ENCODE measurements around the gene UHRF2. TPM values are rescaled to one million over a fixed set of nuclear protein-coding genes. Genes with fewer than 3 reads are reported as not detected.

UHRF2 gene
- total and polyA plus RNA-seq, 2 of the 4 experiments (the other 2 are of a cell fraction), result 27.6 to 37.3 TPM

- H2BK120ac ChIP-seq (ENCODE audit: low read depth, low read length), result no peak overlapping the region
- H2AK9ac ChIP-seq (replicated peaks; ENCODE audit: low read depth, low read length, poor library complexity), result no peak overlapping the region
- 0 out of 2 replicates have a peak, but pooled peaks cover 6% of the 10 kb centered on the region for H3K9me1 ChIP-seq (ENCODE audit: insufficient read depth, low read length)
- H2BK5ac ChIP-seq (ENCODE audit: low read depth, low read length, poor library complexity, severe bottlenecking), result no peak overlapping the region
- no peak overlapping the region for H3K4ac ChIP-seq (ENCODE audit: low read depth, low read length)
- ChIA-PET CTCF (no interaction called here), POLR2A (ENCODE audit: unreplicated experiment) (no interaction called here)
- H3K14ac ChIP-seq (replicated peaks; ENCODE audit: low read depth, low read length), result no peak overlapping the region
- 0 out of 2 replicates have a peak, but pooled peaks cover 2% of the 10 kb centered on the region for H3K36me3 ChIP-seq (ENCODE audit: control insufficient read depth, insufficient read depth, low read length)
- intact Hi-C loops (cut with micrococcal nuclease), result no loop called here
- ATAC-seq (ENCODE audit: low read depth) (no peak), DNase-seq (no peak)
- H3K9me3 ChIP-seq (ENCODE audit: control insufficient read depth, insufficient read depth, low read length), result no peaks in the 10 kb centered on the region; the same call in 1 of the 2 replicates
- H4K20me1 ChIP-seq (ENCODE audit: insufficient read depth, low read length), result peaks cover 34% of the 10 kb centered on the region
- 83% methylated on average over 1 of the region's 5 CpGs; no CpG with 5 or more reads in 1 of the 2 experiments for WGBS, 2 experiments (ENCODE audit: extremely low coverage in 2 of 2, insufficient read length in 1 of 2)
- no peak overlapping the region for H3K4me2 ChIP-seq (ENCODE audit: low read depth, low read length)
- H3K27ac ChIP-seq (ENCODE audit: insufficient read depth, low read length), result no peak overlapping the region
- H3K23ac ChIP-seq (ENCODE audit: low read depth, low read length), result no peak overlapping the region
- no peaks in the 10 kb centered on the region for H3K27me3 ChIP-seq (ENCODE audit: control insufficient read depth, insufficient read depth, low read length)
- H2BK20ac ChIP-seq (ENCODE audit: low read depth, low read length), result no peak overlapping the region
- no peak overlapping the region for H2AFZ ChIP-seq (replicated peaks; ENCODE audit: low read length, poor library complexity)
- H4K5ac ChIP-seq (ENCODE audit: low read depth, low read length), result no peak overlapping the region
- peaks cover 24 to 52% of the 10 kb centered on the region in 2 experiments for H3K79me1 ChIP-seq (ENCODE audit: low read depth in 1 of 2, low read length in 2 of 2)
- H3K56ac ChIP-seq (ENCODE audit: extremely low read depth, insufficient read depth, low read length), result no peak overlapping the region
- H4K8ac ChIP-seq (ENCODE audit: low read depth in 2 of 2, low read length in 2 of 2), result no peak overlapping the region
- no peak overlapping the region for H4K91ac ChIP-seq (ENCODE audit: insufficient read depth, low read depth, low read length)
- dilution Hi-C loops (cut with HindIII; ENCODE audit: low sequenced_read_pairs, unreplicated experiment), result no loop called here
- in situ Hi-C loops (cut with MboI; ENCODE audit: low sequenced_read_pairs), result no loop called here
- no peak overlapping the region for H3K4me3 ChIP-seq (ENCODE audit: insufficient read depth, low read depth, low read length)
- H3K4me1 ChIP-seq (ENCODE audit: control insufficient read depth, insufficient read depth, low read length), result no peaks in the 10 kb centered on the region
- no peak overlapping the region for H3K18ac ChIP-seq (ENCODE audit: low read depth, low read length)
- H3K9ac ChIP-seq (ENCODE audit: low read depth, low read length), result no peak overlapping the region
- no peak overlapping the region for H2BK15ac ChIP-seq (ENCODE audit: low read depth, low read length)
- H2AK5ac ChIP-seq (ENCODE audit: low read depth, low read length), result no peak overlapping the region
- BruUV-seq (replicated peaks), result no TSS peak
- no peak for TF ChIP-seq RFX5 (IDR thresholded peaks at IDR 0.05; ENCODE audit: low read depth, low read length)
- no peak for TF ChIP-seq CHD1 (IDR thresholded peaks at IDR 0.05; ENCODE audit: low read depth, low read length)
- TF ChIP-seq CTCF (conservative IDR thresholded peaks at IDR 0.05; ENCODE audit: low read depth, low read length), result no peak
- TF ChIP-seq CEBPB (IDR thresholded peaks at IDR 0.05; ENCODE audit: low read depth, low read length), result no peak
- TF ChIP-seq SMC3 (IDR thresholded peaks at IDR 0.05; ENCODE audit: low read depth, low read length), result no peak
- TF ChIP-seq BHLHE40 (IDR thresholded peaks at IDR 0.05; ENCODE audit: low read depth, low read length), result no peak
- no peak for TF ChIP-seq POLR2A (IDR thresholded peaks at IDR 0.05; ENCODE audit: low read depth, low read length)
- no peak for TF ChIP-seq ELK1 (IDR thresholded peaks at IDR 0.05; ENCODE audit: borderline replicate concordance, low read depth, low read length)
- TF ChIP-seq MAFK (IDR thresholded peaks at IDR 0.05; ENCODE audit: low read depth, low read length), result no peak
- TF ChIP-seq MXI1 (IDR thresholded peaks at IDR 0.05; ENCODE audit: borderline replicate concordance, low read depth, low read length), result no peak
- TF ChIP-seq RCOR1 (IDR thresholded peaks at IDR 0.05; ENCODE audit: insufficient replicate concordance, low read length), result no peak
- TF ChIP-seq MAZ (IDR thresholded peaks at IDR 0.05; ENCODE audit: borderline replicate concordance, low read depth, low read length), result no peak
- TF ChIP-seq USF2 (IDR thresholded peaks at IDR 0.05; ENCODE audit: low read depth, low read length), result no peak
- no peak for TF ChIP-seq RAD21 (IDR thresholded peaks at IDR 0.05; ENCODE audit: low read length)
- TF ChIP-seq FOS (IDR thresholded peaks at IDR 0.05; ENCODE audit: low read depth, low read length), result no peak
- no peak for TF ChIP-seq NFE2L2 (IDR thresholded peaks at IDR 0.05; ENCODE audit: low read depth, low read length)
Measured at GRCh38 chr9:6459718-6460117, 46.7 kb downstream of the UHRF2 start.
